GM23338 (cell line): ENCODE measurements around the gene ATP13A2. TPM values are rescaled to one million over a fixed set of nuclear protein-coding genes. Genes with fewer than 3 reads are reported as not detected.

Source experiments
- ATAC-seq: fragments of 200-7000 bp; cut with Tn5 transposase; 3 replicates; pipeline ENCODE4 v1.9.1; 2020
- DNase-seq: peaks from one replicate; pipeline ENCODE4 v3.0.0-alpha.2; 2015; ENCODE audit warnings: low spot score
- H2AFZ ChIP-seq: fragments of 200-600 bp; sonication (generic); 2 replicates; pipeline ENCODE4 v1.8.0; 2016; ENCODE audit warnings: antibody characterized with exemption, mild to moderate bottlenecking, moderate library complexity
- H3F3A ChIP-seq: fragments of 200-600 bp; sonication (generic); replicated peaks from 2 replicates; pipeline ENCODE4 v1.8.0; 2017; ENCODE audit warnings: antibody characterized with exemption, mixed run types, low read depth
- H3K27ac ChIP-seq: fragments of 200-600 bp; sonication (generic); 2 replicates; pipeline ENCODE4 v1.6.1; 2016; ENCODE audit warnings: low read depth
- H3K27me3 ChIP-seq: fragments of 200-600 bp; sonication (generic); 2 replicates; pipeline ENCODE4 v1.8.0; 2016; ENCODE audit warnings: mild to moderate bottlenecking, mixed run types, moderate library complexity; ENCODE audit not compliant: insufficient read depth
- H3K36me3 ChIP-seq: fragments of 200-600 bp; sonication (generic); 2 replicates; pipeline ENCODE4 v1.8.0; 2016; ENCODE audit warnings: mild to moderate bottlenecking; ENCODE audit not compliant: insufficient read depth
- H3K4me1 ChIP-seq: fragments of 200-600 bp; sonication (generic); 2 replicates; pipeline ENCODE4 v1.8.0; 2016; ENCODE audit warnings: mild to moderate bottlenecking, moderate library complexity; ENCODE audit not compliant: insufficient read depth
- H3K4me2 ChIP-seq: fragments of 200-600 bp; sonication (generic); 2 replicates; pipeline ENCODE4 v1.7.1; 2017; ENCODE audit warnings: mixed run types
- H3K4me3 ChIP-seq: fragments of 200-600 bp; sonication (generic); 2 replicates; pipeline ENCODE4 v1.6.1; 2016; ENCODE audit warnings: mixed run types
- H3K79me2 ChIP-seq: fragments of 200-600 bp; sonication (generic); replicated peaks from 2 replicates; pipeline ENCODE4 v1.8.0; 2017; ENCODE audit warnings: mild to moderate bottlenecking; ENCODE audit not compliant: insufficient read depth
- H3K9me2 ChIP-seq: fragments of 200-600 bp; sonication (generic); 2 replicates; pipeline ENCODE4 v1.8.0; 2017; ENCODE audit not compliant: insufficient read depth
- H4K20me1 ChIP-seq: fragments of 200-600 bp; sonication (generic); replicated peaks from 2 replicates; pipeline ENCODE4 v1.8.0; 2017; ENCODE audit warnings: mild to moderate bottlenecking; ENCODE audit not compliant: insufficient read depth
- H3K27ac Mint-ChIP-seq: 2 replicates; pipeline ENCODE4 v1.8.0; 2020; ENCODE audit warnings: inconsistent platforms, mild to moderate bottlenecking, moderate library complexity, mixed read lengths
- H3K27me3 Mint-ChIP-seq: 3 replicates; pipeline ENCODE4 v1.8.0; 2022; ENCODE audit warnings: low read depth, mild to moderate bottlenecking, moderate library complexity, mixed read lengths, inconsistent platforms; ENCODE audit not compliant: insufficient read depth, poor library complexity
- H3K36me3 Mint-ChIP-seq: 3 replicates; pipeline ENCODE4 v1.8.0; 2021; ENCODE audit warnings: low read depth, mild to moderate bottlenecking, inconsistent platforms, moderate library complexity, mixed read lengths
- H3K4me1 Mint-ChIP-seq: 3 replicates; pipeline ENCODE4 v1.8.0; 2020; ENCODE audit warnings: mild to moderate bottlenecking, inconsistent platforms, mixed read lengths
- H3K4me3 Mint-ChIP-seq: 3 replicates; pipeline ENCODE4 v1.8.0; 2021; ENCODE audit warnings: moderate library complexity, mild to moderate bottlenecking, inconsistent platforms, mixed read lengths
- H3K9me3 Mint-ChIP-seq: 3 replicates; pipeline ENCODE4 v1.8.0; 2020; ENCODE audit warnings: moderate library complexity, mild to moderate bottlenecking, inconsistent platforms, mixed read lengths
- EZH2phosphoT487 ChIP-seq: fragments of 200-600 bp; sonication (generic); IDR thresholded peaks from one replicate; pipeline ENCODE4 v1.8.1; 2018; ENCODE audit warnings: antibody characterized with exemption; ENCODE audit not compliant: unreplicated experiment
- NANOG ChIP-seq: IDR thresholded peaks from 2 replicates; pipeline ENCODE4 v1.6.1; 2016; ENCODE audit warnings: antibody characterized with exemption, borderline replicate concordance
- ZNF114 ChIP-seq: fragments of 250-450 bp; sonication (Bioruptor Pico); IDR thresholded peaks from 2 replicates; pipeline ENCODE4 v1.5.0; 2020; ENCODE audit warnings: mild to moderate bottlenecking, moderate library complexity
- polyA plus RNA-seq: library from polyadenylated mRNA; unstranded; fragments of >200 nt; fragmentation: Nextera tagmentation; extraction: Ambion mirVana; gene quantifications from 2 replicates; pipeline ENCODE4 v1.2.1, GENCODE V29; 2016
- total RNA-seq: library from RNA; depleted of rRNA; stranded (reverse); fragments of >200 nt; shearing (Covaris generic); gene quantifications from 2 replicates; pipeline ENCODE4 v1.2.3, GENCODE V29; 2014
- TF ChIP-seq, protein P1 (sequence below): IDR thresholded peaks from one replicate; pipeline ENCODE4 v1.6.1; 2018; ENCODE audit warnings: antibody characterized with exemption; ENCODE audit not compliant: unreplicated experiment
- TF ChIP-seq, protein P2 (sequence below), 2 experiments: fragments of 200-600 bp in 1 of 2; sonication (generic) in 1 of 2; conservative IDR thresholded peaks; 2 replicates each; pipeline versions ENCODE4 v1.5.1 to v1.6.1; 2016 to 2017; ENCODE audit warnings: antibody characterized with exemption in 2 of 2, low read depth in 2 of 2, mild to moderate bottlenecking in 2 of 2, moderate library complexity in 1 of 2

ATP13A2 gene
- total and polyA plus RNA-seq, 2 experiments from 2014 or later, result 30.1 to 87.7 TPM

DNA sequence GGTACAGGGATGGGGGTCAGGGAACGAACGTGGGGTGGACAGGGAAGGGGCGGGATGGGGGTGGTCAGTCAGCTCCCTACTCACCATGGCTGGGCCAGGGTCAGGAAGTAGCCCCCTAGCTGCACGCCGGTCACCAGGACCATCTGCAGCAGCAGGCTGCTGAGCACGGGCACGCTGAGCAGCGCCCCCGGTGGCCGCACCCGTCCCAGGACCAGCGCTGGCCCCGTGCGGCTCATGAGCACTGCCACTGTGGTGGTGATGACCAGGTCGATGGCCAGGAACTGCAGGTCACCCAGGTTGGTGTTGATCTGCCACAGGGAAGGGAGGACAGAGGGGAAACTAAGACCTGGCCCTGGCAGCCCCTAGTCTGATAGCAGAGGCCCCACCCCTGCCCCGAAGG is 24.8 kb downstream of the ATP13A2 start:
- Histone ChIP-seq H3K9me2 (no peaks in the 10 kb centered on the region), H3K36me3 (no peaks in the 10 kb centered on the region), H3K4me2 (no peak overlapping the region), H3K79me2 (no peaks in the 10 kb centered on the region), H4K20me1 (no peaks in the 10 kb centered on the region), H2AFZ (no peak overlapping the region), H3K27me3 (no peaks in the 10 kb centered on the region), H3K27ac (no peak overlapping the region), H3K4me3 (no peak overlapping the region), H3K4me1 (no peaks in the 10 kb centered on the region; the same call in 1 of the 2 replicates), H3F3A (no peaks in the 10 kb centered on the region)
- Mint-ChIP-seq H3K36me3 (peaks cover 6% of the 10 kb centered on the region; the same call in 1 of the 3 replicates), H3K4me3 (no peak overlapping the region), H3K27me3 (peaks cover 13% of the 10 kb centered on the region), H3K4me1 (peaks cover 15% of the 10 kb centered on the region), H3K9me3 (no peaks in the 10 kb centered on the region; the same call in 2 of the 3 replicates), H3K27ac (no peak overlapping the region)
- ATAC-seq, result peak; percentile 92
- peak; percentile 80 for DNase-seq
- TF ChIP-seq, protein P1, sequence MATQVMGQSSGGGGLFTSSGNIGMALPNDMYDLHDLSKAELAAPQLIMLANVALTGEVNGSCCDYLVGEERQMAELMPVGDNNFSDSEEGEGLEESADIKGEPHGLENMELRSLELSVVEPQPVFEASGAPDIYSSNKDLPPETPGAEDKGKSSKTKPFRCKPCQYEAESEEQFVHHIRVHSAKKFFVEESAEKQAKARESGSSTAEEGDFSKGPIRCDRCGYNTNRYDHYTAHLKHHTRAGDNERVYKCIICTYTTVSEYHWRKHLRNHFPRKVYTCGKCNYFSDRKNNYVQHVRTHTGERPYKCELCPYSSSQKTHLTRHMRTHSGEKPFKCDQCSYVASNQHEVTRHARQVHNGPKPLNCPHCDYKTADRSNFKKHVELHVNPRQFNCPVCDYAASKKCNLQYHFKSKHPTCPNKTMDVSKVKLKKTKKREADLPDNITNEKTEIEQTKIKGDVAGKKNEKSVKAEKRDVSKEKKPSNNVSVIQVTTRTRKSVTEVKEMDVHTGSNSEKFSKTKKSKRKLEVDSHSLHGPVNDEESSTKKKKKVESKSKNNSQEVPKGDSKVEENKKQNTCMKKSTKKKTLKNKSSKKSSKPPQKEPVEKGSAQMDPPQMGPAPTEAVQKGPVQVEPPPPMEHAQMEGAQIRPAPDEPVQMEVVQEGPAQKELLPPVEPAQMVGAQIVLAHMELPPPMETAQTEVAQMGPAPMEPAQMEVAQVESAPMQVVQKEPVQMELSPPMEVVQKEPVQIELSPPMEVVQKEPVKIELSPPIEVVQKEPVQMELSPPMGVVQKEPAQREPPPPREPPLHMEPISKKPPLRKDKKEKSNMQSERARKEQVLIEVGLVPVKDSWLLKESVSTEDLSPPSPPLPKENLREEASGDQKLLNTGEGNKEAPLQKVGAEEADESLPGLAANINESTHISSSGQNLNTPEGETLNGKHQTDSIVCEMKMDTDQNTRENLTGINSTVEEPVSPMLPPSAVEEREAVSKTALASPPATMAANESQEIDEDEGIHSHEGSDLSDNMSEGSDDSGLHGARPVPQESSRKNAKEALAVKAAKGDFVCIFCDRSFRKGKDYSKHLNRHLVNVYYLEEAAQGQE, result no peak
- TF ChIP-seq NANOG (no peak), ZNF114 (CRISPR knock-in tag) (no peak)
- TF ChIP-seq, protein P2, sequence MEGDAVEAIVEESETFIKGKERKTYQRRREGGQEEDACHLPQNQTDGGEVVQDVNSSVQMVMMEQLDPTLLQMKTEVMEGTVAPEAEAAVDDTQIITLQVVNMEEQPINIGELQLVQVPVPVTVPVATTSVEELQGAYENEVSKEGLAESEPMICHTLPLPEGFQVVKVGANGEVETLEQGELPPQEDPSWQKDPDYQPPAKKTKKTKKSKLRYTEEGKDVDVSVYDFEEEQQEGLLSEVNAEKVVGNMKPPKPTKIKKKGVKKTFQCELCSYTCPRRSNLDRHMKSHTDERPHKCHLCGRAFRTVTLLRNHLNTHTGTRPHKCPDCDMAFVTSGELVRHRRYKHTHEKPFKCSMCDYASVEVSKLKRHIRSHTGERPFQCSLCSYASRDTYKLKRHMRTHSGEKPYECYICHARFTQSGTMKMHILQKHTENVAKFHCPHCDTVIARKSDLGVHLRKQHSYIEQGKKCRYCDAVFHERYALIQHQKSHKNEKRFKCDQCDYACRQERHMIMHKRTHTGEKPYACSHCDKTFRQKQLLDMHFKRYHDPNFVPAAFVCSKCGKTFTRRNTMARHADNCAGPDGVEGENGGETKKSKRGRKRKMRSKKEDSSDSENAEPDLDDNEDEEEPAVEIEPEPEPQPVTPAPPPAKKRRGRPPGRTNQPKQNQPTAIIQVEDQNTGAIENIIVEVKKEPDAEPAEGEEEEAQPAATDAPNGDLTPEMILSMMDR (conservative IDR thresholded peaks at IDR 0.05; ENCODE audit: low read depth in 2 of 2), result peak; percentile 64 to 93

DNA sequence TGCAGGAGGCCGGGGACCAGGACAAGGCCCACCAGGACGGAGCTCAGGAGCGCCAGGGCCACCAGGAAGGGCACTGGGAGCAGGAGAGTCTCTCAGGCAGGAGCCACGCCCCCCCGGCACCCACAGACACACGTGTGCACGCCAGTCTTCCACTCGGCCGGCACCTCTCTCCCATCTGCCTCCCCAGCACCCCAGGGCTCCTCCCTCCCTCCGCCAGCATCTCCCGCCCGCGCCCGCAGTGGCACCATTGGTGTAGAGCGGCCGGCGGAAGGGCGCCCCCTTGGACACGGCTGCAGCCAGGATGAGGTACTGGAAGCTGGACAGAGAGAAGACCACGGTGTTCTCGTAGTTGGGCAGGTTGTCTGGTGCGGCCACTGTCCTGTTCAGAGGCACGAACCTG is 25.2 kb downstream of the ATP13A2 start:
- Histone ChIP-seq H3K9me2 (no peaks in the 10 kb centered on the region), H3K27me3 (no peaks in the 10 kb centered on the region), H3K4me2 (no peak overlapping the region), H3K4me1 (no peaks in the 10 kb centered on the region; the same call in 1 of the 2 replicates), H3K4me3 (no peak overlapping the region), H3K27ac (no peak overlapping the region), H3K79me2 (no peaks in the 10 kb centered on the region), H2AFZ (no peak overlapping the region), H3F3A (peaks cover 2% of the 10 kb centered on the region; the same call in 1 of the 2 replicates), H4K20me1 (no peaks in the 10 kb centered on the region), H3K36me3 (no peaks in the 10 kb centered on the region)
- H3K27me3 Mint-ChIP-seq, result peaks cover 14% of the 10 kb centered on the region
- DNase-seq, result peak; percentile 65
- no peaks in the 10 kb centered on the region; the same call in 2 of the 3 replicates for H3K9me3 Mint-ChIP-seq
- ATAC-seq, result peak; percentile 39
- TF ChIP-seq EZH2phosphoT487, result no peak
- TF ChIP-seq, protein P2 (conservative IDR thresholded peaks at IDR 0.05; ENCODE audit: low read depth in 2 of 2), result peak in 1 of 2 experiments; percentile 54; a peak in 2 of 4 replicates
- H3K27ac Mint-ChIP-seq, result no peak overlapping the region
- H3K4me3 Mint-ChIP-seq, result no peak overlapping the region
- H3K36me3 Mint-ChIP-seq, result peaks cover 6% of the 10 kb centered on the region; the same call in 1 of the 3 replicates
- H3K4me1 Mint-ChIP-seq, result peaks cover 17% of the 10 kb centered on the region
